ENCODE data around the gene RBM19.

RBM19 gene

GRCh38 chr12:113838896-113839295 lies 127.2 kb downstream of the RBM19 start:
- H3K4me3 ChIP-seq (ENCODE audit: low read length) = no peak overlapping the region
- no peak for TF ChIP-seq CTCF (IDR thresholded peaks at IDR 0.05; ENCODE audit: insufficient read depth, low read depth, low read length, missing control alignments)
- no peak for DNase-seq (ENCODE audit: low read depth)

- H3K4me3 ChIP-seq (ENCODE audit: low read length) = no peak overlapping the region
- peak; percentile 29 for TF ChIP-seq CTCF (IDR thresholded peaks at IDR 0.05; ENCODE audit: insufficient read depth, low read depth, low read length, missing control alignments)
- DNase-seq (ENCODE audit: low read depth) = no peak
Observed at GRCh38 chr12:113837528-113838296, 128.4 kb downstream of the RBM19 start.

GRCh38 chr12:113837084-113837483 lies 129.0 kb downstream of the RBM19 start:
- no peak for DNase-seq (ENCODE audit: low read depth)
- H3K4me3 ChIP-seq (ENCODE audit: low read length) = no peak overlapping the region
- TF ChIP-seq CTCF (IDR thresholded peaks at IDR 0.05; ENCODE audit: insufficient read depth, low read depth, low read length, missing control alignments) = no peak

- no peak for TF ChIP-seq CTCF (IDR thresholded peaks at IDR 0.05; ENCODE audit: insufficient read depth, low read depth, low read length, missing control alignments)
- no peak overlapping the region for H3K4me3 ChIP-seq (ENCODE audit: low read length)
- no peak for DNase-seq (ENCODE audit: low read depth)
Observed at GRCh38 chr12:113835896-113836295, 130.2 kb downstream of the RBM19 start.

- TF ChIP-seq CTCF (IDR thresholded peaks at IDR 0.05; ENCODE audit: insufficient read depth, low read depth, low read length, missing control alignments) = no peak
- no peak overlapping the region for H3K4me3 ChIP-seq (ENCODE audit: low read length)
- DNase-seq (ENCODE audit: low read depth) = no peak
Observed at GRCh38 chr12:113835433-113835832, 130.7 kb downstream of the RBM19 start.

- TF ChIP-seq CTCF (IDR thresholded peaks at IDR 0.05; ENCODE audit: insufficient read depth, low read depth, low read length, missing control alignments) = no peak
- DNase-seq (ENCODE audit: low read depth) = no peak
- H3K4me3 ChIP-seq (ENCODE audit: low read length) = no peak overlapping the region
Observed at GRCh38 chr12:113833422-113833821, 132.7 kb downstream of the RBM19 start.

- DNase-seq (ENCODE audit: low read depth) = no peak
Observed at GRCh38 chr12:113831476-113831875, 134.6 kb downstream of the RBM19 start.

More at GRCh38 chr12:113831476-113831875, 134.6 kb downstream of the RBM19 start:
- H3K4me3 ChIP-seq (ENCODE audit: low read length) = no peak overlapping the region
- TF ChIP-seq CTCF (IDR thresholded peaks at IDR 0.05; ENCODE audit: insufficient read depth, low read depth, low read length, missing control alignments) = no peak
